PC-3 (cell line): ENCODE results near the gene ARVCF. TPM values are rescaled to one million over a fixed set of nuclear protein-coding genes. Genes with fewer than 3 reads are reported as not detected.

Experiments used
- ATAC-seq: fragments of 200-7000 bp; cut with Tn5 transposase; 2 replicates; pipeline ENCODE4 v1.9.1; 2020; ENCODE audit warnings: mild to moderate bottlenecking, moderate library complexity
- BruUV-seq: library from RNA; stranded (reverse); fragments of 400-500 nt; replicated peaks from 2 replicates; lab custom pipeline; 2021; lab: Mats Ljungman, UMichigan
- CTCF ChIA-PET: fragments of 300-600 bp; sonication (Branson Sonifier 250); formaldehyde crosslinking; loops from one replicate; lab custom pipeline; 2022; ENCODE audit warnings: antibody characterized with exemption; lab: Charles Lee
- POLR2A ChIA-PET: fragments of 300-600 bp; sonication (Branson Sonifier 250); formaldehyde crosslinking; loops from one replicate; lab custom pipeline; 2022; ENCODE audit warnings: antibody characterized with exemption; ENCODE audit not compliant: unreplicated experiment; lab: Charles Lee
- DNase-seq: peaks from one replicate; pipeline ENCODE4 v3.0.0-alpha.2; 2015
- H2AFZ ChIP-seq: fragments of 300-600 bp; sonication (generic); 2 replicates; pipeline ENCODE4 v1.6.0; 2016; ENCODE audit warnings: antibody characterized with exemption, low read length
- H3F3A ChIP-seq: fragments of 300-600 bp; sonication (generic); one replicate; pipeline ENCODE4 v1.6.0; 2017; ENCODE audit warnings: antibody characterized with exemption, low read length, control low read depth, mild to moderate bottlenecking; ENCODE audit not compliant: unreplicated experiment
- H3K27ac ChIP-seq: fragments of 300-600 bp; sonication (generic); 2 replicates; pipeline ENCODE4 v1.5.1; 2016; ENCODE audit warnings: mild to moderate bottlenecking, low read length
- H3K27me3 ChIP-seq: fragments of 300-600 bp; sonication (generic); 2 replicates; pipeline ENCODE4 v1.6.1; 2016; ENCODE audit warnings: low read length, mixed read lengths
- H3K36me3 ChIP-seq: fragments of 300-600 bp; sonication (generic); 2 replicates; pipeline ENCODE4 v1.6.1; 2016; ENCODE audit warnings: low read depth, mixed run types, low read length, mixed read lengths
- H3K4me1 ChIP-seq: fragments of 300-600 bp; sonication (generic); 2 replicates; pipeline ENCODE4 v1.5.1; 2016; ENCODE audit warnings: low read length; ENCODE audit not compliant: insufficient read depth
- H3K4me2 ChIP-seq: fragments of 300-600 bp; sonication (generic); 2 replicates; pipeline ENCODE4 v1.6.0; 2016; ENCODE audit warnings: low read length
- H3K4me3 ChIP-seq: fragments of 300-600 bp; sonication (generic); 2 replicates; pipeline ENCODE4 v1.5.1; 2016; ENCODE audit warnings: mild to moderate bottlenecking, low read length, mixed read lengths
- H3K79me2 ChIP-seq: fragments of 300-600 bp; sonication (generic); 2 replicates; pipeline ENCODE4 v1.6.1; 2017; ENCODE audit warnings: low read length, mixed read lengths
- H3K9ac ChIP-seq: fragments of 300-600 bp; sonication (generic); 2 replicates; pipeline ENCODE4 v1.6.0; 2016; ENCODE audit warnings: mild to moderate bottlenecking, low read length
- H3K9me2 ChIP-seq: fragments of 300-600 bp; sonication (generic); replicated peaks from 2 replicates; pipeline ENCODE4 v1.6.1; 2016; ENCODE audit warnings: mixed run types, low read length, mixed read lengths
- H3K9me3 ChIP-seq: fragments of 300-600 bp; sonication (generic); 2 replicates; pipeline ENCODE4 v1.6.1; 2016; ENCODE audit warnings: low read length, mixed read lengths
- H4K20me1 ChIP-seq: fragments of 300-600 bp; sonication (generic); 2 replicates; pipeline ENCODE4 v1.6.1; 2016; ENCODE audit warnings: low read length, mixed read lengths
- EZH2 ChIP-seq: fragments of 300-600 bp; sonication (generic); IDR thresholded peaks from one replicate; pipeline ENCODE4 v1.6.1; 2017; ENCODE audit warnings: antibody characterized with exemption, mild to moderate bottlenecking, low read length; ENCODE audit not compliant: unreplicated experiment
- EZH2phosphoT487 ChIP-seq: fragments of 300-600 bp; sonication (generic); IDR thresholded peaks from 2 replicates; pipeline ENCODE4 v1.6.1; 2018; ENCODE audit warnings: mild to moderate bottlenecking, antibody characterized with exemption, low read length, borderline replicate concordance
- intact Hi-C: fragments of 100-400 bp; cut with micrococcal nuclease; formaldehyde crosslinking; loops from 2 replicates; pipeline ENCODE4 v1.9.0; 2023
- total RNA-seq: library from RNA; depleted of rRNA; stranded (reverse); fragments of >200 nt; gene quantifications from 2 replicates; pipeline ENCODE4 v1.2.3, GENCODE V29; 2014
- TF ChIP-seq, protein P1 (sequence below): fragments of 300-600 bp; sonication (generic); conservative IDR thresholded peaks from 2 replicates; pipeline ENCODE4 v1.5.1; 2017; ENCODE audit warnings: antibody characterized with exemption, low read depth, mild to moderate bottlenecking, low read length

The ARVCF gene
- total RNA-seq, 1 experiment from 2014 or later: 20.0 TPM

DNA sequence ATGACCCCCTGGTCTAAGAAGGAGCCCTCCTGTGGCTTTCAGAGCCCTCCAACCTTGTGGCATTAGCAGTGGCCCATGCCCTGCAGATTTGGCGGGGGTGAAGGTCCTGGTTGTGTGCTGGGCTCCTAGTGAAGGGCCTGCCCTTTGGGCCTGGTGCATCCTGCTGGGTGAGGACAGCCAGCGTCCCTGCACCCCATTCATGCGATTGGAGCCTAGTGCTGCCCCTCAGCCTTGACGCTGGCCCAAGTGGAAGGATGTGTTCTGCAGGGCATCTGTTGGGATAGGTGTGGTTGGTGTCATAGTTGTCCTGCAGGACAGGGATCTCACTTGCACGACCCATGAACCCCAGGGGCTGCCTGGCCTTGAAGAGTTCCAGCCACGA lies 35.3 kb upstream of the ARVCF start:
- H3K36me3 ChIP-seq: no peaks in the 10 kb centered on the region
- H3K4me3 ChIP-seq: no peak overlapping the region
- no peaks in the 10 kb centered on the region for H3K27me3 ChIP-seq
- intact Hi-C loops: no loop called here
- TF ChIP-seq, protein P1, sequence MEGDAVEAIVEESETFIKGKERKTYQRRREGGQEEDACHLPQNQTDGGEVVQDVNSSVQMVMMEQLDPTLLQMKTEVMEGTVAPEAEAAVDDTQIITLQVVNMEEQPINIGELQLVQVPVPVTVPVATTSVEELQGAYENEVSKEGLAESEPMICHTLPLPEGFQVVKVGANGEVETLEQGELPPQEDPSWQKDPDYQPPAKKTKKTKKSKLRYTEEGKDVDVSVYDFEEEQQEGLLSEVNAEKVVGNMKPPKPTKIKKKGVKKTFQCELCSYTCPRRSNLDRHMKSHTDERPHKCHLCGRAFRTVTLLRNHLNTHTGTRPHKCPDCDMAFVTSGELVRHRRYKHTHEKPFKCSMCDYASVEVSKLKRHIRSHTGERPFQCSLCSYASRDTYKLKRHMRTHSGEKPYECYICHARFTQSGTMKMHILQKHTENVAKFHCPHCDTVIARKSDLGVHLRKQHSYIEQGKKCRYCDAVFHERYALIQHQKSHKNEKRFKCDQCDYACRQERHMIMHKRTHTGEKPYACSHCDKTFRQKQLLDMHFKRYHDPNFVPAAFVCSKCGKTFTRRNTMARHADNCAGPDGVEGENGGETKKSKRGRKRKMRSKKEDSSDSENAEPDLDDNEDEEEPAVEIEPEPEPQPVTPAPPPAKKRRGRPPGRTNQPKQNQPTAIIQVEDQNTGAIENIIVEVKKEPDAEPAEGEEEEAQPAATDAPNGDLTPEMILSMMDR: no peak
- TF ChIP-seq EZH2 (no peak), EZH2phosphoT487 (no peak)
- no peak overlapping the region for H3K9ac ChIP-seq
- H3K9me2 ChIP-seq: no peaks in the 10 kb centered on the region
- ChIA-PET CTCF (no interaction called here), POLR2A (no interaction called here)
- no peak overlapping the region for H2AFZ ChIP-seq
- no peaks in the 10 kb centered on the region for H3K9me3 ChIP-seq
- H3F3A ChIP-seq: no peaks in the 10 kb centered on the region
- H3K79me2 ChIP-seq: no peaks in the 10 kb centered on the region
- H3K4me1 ChIP-seq: no peaks in the 10 kb centered on the region
- no peak for ATAC-seq
- no peak for DNase-seq
- no peak overlapping the region for H3K4me2 ChIP-seq
- no peak overlapping the region for H3K27ac ChIP-seq
- BruUV-seq: no TSS peak
- no peaks in the 10 kb centered on the region for H4K20me1 ChIP-seq

GRCh38 chr22:20046730-20047129 lies 30.1 kb upstream of the ARVCF start:
- Histone ChIP-seq H3K27ac (no peak overlapping the region), H3K36me3 (no peaks in the 10 kb centered on the region), H3K4me1 (no peaks in the 10 kb centered on the region), H3K9me3 (no peaks in the 10 kb centered on the region), H3K9ac (no peak overlapping the region), H3K27me3 (no peaks in the 10 kb centered on the region), H2AFZ (no peak overlapping the region), H3K9me2 (no peaks in the 10 kb centered on the region), H3K4me2 (no peak overlapping the region), H3K4me3 (no peak overlapping the region), H3K79me2 (no peaks in the 10 kb centered on the region), H3F3A (no peaks in the 10 kb centered on the region), H4K20me1 (no peaks in the 10 kb centered on the region)
- POLR2A ChIA-PET: no interaction called here
- no peak for DNase-seq
- ATAC-seq: no peak
- no TSS peak for BruUV-seq
- CTCF ChIA-PET: no interaction called here
- TF ChIP-seq, protein P1: no peak
- TF ChIP-seq EZH2phosphoT487: no peak
- TF ChIP-seq EZH2: no peak
- intact Hi-C loops: no loop called here

DNA sequence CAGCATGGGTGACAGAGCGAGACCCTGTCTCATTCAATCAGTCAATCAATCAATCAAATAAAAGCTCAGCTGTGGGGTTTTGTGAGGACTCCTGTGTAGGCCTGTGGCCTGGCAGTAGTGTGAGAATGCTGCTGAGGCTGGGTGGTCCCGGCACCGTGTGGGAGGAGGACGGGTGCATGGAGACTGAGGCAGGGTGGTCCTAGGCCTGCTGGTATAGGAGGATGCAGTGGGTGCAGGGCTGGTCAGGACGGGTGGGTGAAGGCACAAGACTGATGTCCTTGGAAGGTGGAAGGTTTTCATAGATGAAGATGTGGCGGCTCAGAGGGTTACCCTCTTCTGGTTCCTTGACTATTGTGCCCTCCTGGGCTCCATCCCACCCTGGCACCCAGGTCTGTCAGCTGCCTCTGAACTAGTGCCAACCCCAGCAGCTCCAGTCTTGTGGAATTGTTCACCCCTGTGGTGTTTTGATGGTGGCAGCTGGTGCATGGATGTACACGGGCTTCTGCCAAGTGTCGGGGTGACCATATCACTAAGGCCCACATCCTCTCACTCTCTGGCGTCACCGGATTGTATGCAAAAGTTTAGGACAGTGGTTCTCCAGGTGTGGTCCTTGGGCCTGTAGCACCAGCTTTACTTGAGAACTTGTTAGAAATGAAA lies 28.0 kb upstream of the ARVCF start:
- H3K4me2 ChIP-seq: no peak overlapping the region
- TF ChIP-seq, protein P1: no peak
- no peak for TF ChIP-seq EZH2phosphoT487
- TF ChIP-seq EZH2: no peak
- DNase-seq: no peak
- no peak overlapping the region for H2AFZ ChIP-seq
- H3K27ac ChIP-seq: no peak overlapping the region
- no peaks in the 10 kb centered on the region for H3K9me3 ChIP-seq
- no peak overlapping the region for H3K4me3 ChIP-seq
- CTCF ChIA-PET: no interaction called here
- H3K36me3 ChIP-seq: no peaks in the 10 kb centered on the region
- ATAC-seq: no peak
- H4K20me1 ChIP-seq: no peaks in the 10 kb centered on the region
- H3K27me3 ChIP-seq: no peaks in the 10 kb centered on the region
- no peaks in the 10 kb centered on the region for H3K9me2 ChIP-seq
- BruUV-seq: no TSS peak
- POLR2A ChIA-PET: no interaction called here
- H3K4me1 ChIP-seq: no peaks in the 10 kb centered on the region
- H3K79me2 ChIP-seq: no peaks in the 10 kb centered on the region
- H3K9ac ChIP-seq: no peak overlapping the region
- intact Hi-C loops: no loop called here
- H3F3A ChIP-seq: no peaks in the 10 kb centered on the region
